H1 (cell line): ENCODE data around the gene SMIM20. TPM values are rescaled to one million over a fixed set of nuclear protein-coding genes. Genes with fewer than 3 reads are reported as not detected.

Experiments
- CTCF ChIA-PET: fragments of 300-600 bp; sonication (Branson Sonifier 250); formaldehyde crosslinking; loops from one replicate; lab custom pipeline; 2021; ENCODE audit not compliant: partially characterized antibody; lab: Charles Lee
- POLR2A ChIA-PET: fragments of 300-600 bp; sonication (Branson Sonifier 250); formaldehyde crosslinking; loops from one replicate; lab custom pipeline; 2021; ENCODE audit warnings: inconsistent platforms; ENCODE audit not compliant: partially characterized antibody; lab: Charles Lee
- DNase-seq, 2 experiments: peaks; one replicate each; pipeline versions ENCODE4 v3.0.0 to v3.0.0-alpha.2; 2010 to 2022; ENCODE audit warnings: low spot score in 2 of 2, low read depth in 1 of 2, mixed read lengths in 1 of 2
- FAIRE-seq: peaks from 2 replicates; lab custom pipeline; 2011; peaks lifted over from hg19 to GRCh38; lab: Jason Lieb, UNC
- H2AFZ ChIP-seq: 2 replicates; pipeline ENCODE4 v1.8.1; 2012; ENCODE audit warnings: low read length, inconsistent platforms
- H2AK5ac ChIP-seq: 2 replicates; pipeline ENCODE4 v1.6.1; 2013; ENCODE audit warnings: low read depth, low read length
- H2BK120ac ChIP-seq: replicated peaks from 2 replicates; pipeline ENCODE3; 2013; ENCODE audit warnings: low read depth, low read length, inconsistent platforms
- H2BK12ac ChIP-seq: 2 replicates; pipeline ENCODE4 v1.6.1; 2013; ENCODE audit warnings: low read depth, low read length
- H2BK15ac ChIP-seq: 2 replicates; pipeline ENCODE4 v1.6.1; 2013; ENCODE audit warnings: low read length
- H2BK20ac ChIP-seq: 2 replicates; pipeline ENCODE4 v1.6.1; 2013; ENCODE audit warnings: low read length
- H2BK5ac ChIP-seq: 2 replicates; pipeline ENCODE4 v1.6.1; 2013; ENCODE audit warnings: low read depth, low read length
- H3K14ac ChIP-seq: 2 replicates; pipeline ENCODE4 v1.6.1; 2013; ENCODE audit warnings: inconsistent platforms; ENCODE audit not compliant: insufficient read length
- H3K18ac ChIP-seq: 2 replicates; pipeline ENCODE4 v1.6.1; 2013; ENCODE audit warnings: low read length; ENCODE audit errors: extremely low read depth
- H3K23ac ChIP-seq: 2 replicates; pipeline ENCODE4 v1.6.1; 2013; ENCODE audit warnings: inconsistent platforms; ENCODE audit not compliant: insufficient read length
- H3K23me2 ChIP-seq: 2 replicates; pipeline ENCODE4 v1.6.1; 2013; ENCODE audit warnings: low read depth, low read length
- H3K27ac ChIP-seq: 2 replicates; pipeline ENCODE4 v1.6.1; 2011; ENCODE audit warnings: low read depth, low read length, inconsistent platforms
- H3K27me3 ChIP-seq, 4 experiments: replicated peaks in 1 of 4; 1 replicate in 1 of 4; 2 replicates in 3 of 4; pipeline versions ENCODE4 v1.6.1 to v1.8.1; 2011 to 2013; ENCODE audit warnings: low read length in 3 of 4, mild to moderate bottlenecking in 3 of 4, inconsistent platforms in 2 of 4, mixed read lengths in 2 of 4, moderate library complexity in 1 of 4; ENCODE audit not compliant: control insufficient read depth in 3 of 4, insufficient read depth in 3 of 4; ENCODE audit errors: extremely low read depth in 1 of 4
- H3K36me3 ChIP-seq, 4 experiments: 2 replicates each; pipeline versions ENCODE4 v1.6.1 to v1.8.1; 2011 to 2013; ENCODE audit warnings: mild to moderate bottlenecking in 4 of 4, low read length in 3 of 4, moderate library complexity in 2 of 4, control low read depth in 1 of 4, inconsistent platforms in 1 of 4; ENCODE audit not compliant: insufficient read depth in 4 of 4, control insufficient read depth in 2 of 4
- H3K4ac ChIP-seq: replicated peaks from 2 replicates; pipeline ENCODE3; 2013; ENCODE audit warnings: low read length, low read depth, mixed read lengths, inconsistent platforms; ENCODE audit not compliant: insufficient read length
- H3K4me1 ChIP-seq, 4 experiments: replicated peaks in 1 of 4; 1 replicate in 1 of 4; 2 replicates in 3 of 4; pipeline versions ENCODE4 v1.6.1 to v1.8.1; 2011 to 2013; ENCODE audit warnings: low read length in 3 of 4, inconsistent platforms in 2 of 4, mixed read lengths in 1 of 4; ENCODE audit not compliant: insufficient read depth in 4 of 4, control insufficient read depth in 3 of 4
- H3K4me2 ChIP-seq, 2 experiments: 2 replicates each; pipeline versions ENCODE4 v1.6.1 to v1.8.1; 2011 to 2013; ENCODE audit warnings: low read depth in 2 of 2, low read length in 2 of 2, control low read depth in 1 of 2, inconsistent platforms in 1 of 2, mild to moderate bottlenecking in 1 of 2; ENCODE audit not compliant: insufficient read depth in 1 of 2
- H3K4me3 ChIP-seq, 4 experiments: fragments of 200-600, 300-600 bp in 1 of 4; sonication (generic), shearing (Covaris generic), sonication (Bioruptor Twin) in 1 of 4; 2 replicates each; pipeline versions ENCODE4 v1.5.1 to v1.8.1; 2011 to 2016; ENCODE audit warnings: low read length in 4 of 4, low read depth in 3 of 4, control low read depth in 2 of 4, inconsistent platforms in 2 of 4, mild to moderate bottlenecking in 2 of 4, mixed read lengths in 1 of 4, moderate library complexity in 1 of 4; ENCODE audit not compliant: insufficient read depth in 2 of 4; ENCODE audit errors: extremely low read depth in 1 of 4
- H3K56ac ChIP-seq: replicated peaks from 2 replicates; pipeline ENCODE3; 2013; ENCODE audit warnings: low read depth, mild to moderate bottlenecking, mixed read lengths, low read length, inconsistent platforms; ENCODE audit not compliant: insufficient read length
- H3K79me1 ChIP-seq: 2 replicates; pipeline ENCODE4 v1.6.1; 2013; ENCODE audit warnings: low read depth, low read length, control low read depth
- H3K79me2 ChIP-seq, 2 experiments: 2 replicates each; pipeline versions ENCODE4 v1.6.1 to v1.8.1; 2012 to 2013; ENCODE audit warnings: low read length in 2 of 2, mild to moderate bottlenecking in 2 of 2, inconsistent platforms in 1 of 2; ENCODE audit not compliant: insufficient read depth in 2 of 2, control insufficient read depth in 1 of 2
- H3K9ac ChIP-seq, 4 experiments: replicated peaks in 1 of 4; 1 replicate in 1 of 4; 2 replicates in 3 of 4; pipeline versions ENCODE4 v1.6.1 to v1.8.1; 2011 to 2013; ENCODE audit warnings: low read depth in 3 of 4, low read length in 3 of 4, control low read depth in 2 of 4, mild to moderate bottlenecking in 2 of 4, moderate library complexity in 2 of 4, inconsistent platforms in 1 of 4; ENCODE audit errors: extremely low read depth in 1 of 4
- H3K9me3 ChIP-seq, 2 experiments: 2 replicates each; pipeline versions ENCODE4 v1.6.1 to v1.8.1; 2012 to 2013; ENCODE audit warnings: mild to moderate bottlenecking in 2 of 2, moderate library complexity in 2 of 2, control low read depth in 1 of 2, inconsistent platforms in 1 of 2, low read depth in 1 of 2, low read length in 1 of 2, mixed read lengths in 1 of 2; ENCODE audit not compliant: insufficient read depth in 2 of 2
- H4K20me1 ChIP-seq, 2 experiments: replicated peaks in 1 of 2; 2 replicates each; pipeline versions ENCODE3 to v1.8.1; 2011 to 2013; ENCODE audit warnings: inconsistent platforms in 2 of 2, low read length in 2 of 2, mild to moderate bottlenecking in 1 of 2; ENCODE audit not compliant: insufficient read depth in 2 of 2, control insufficient read depth in 1 of 2
- H4K5ac ChIP-seq: 2 replicates; pipeline ENCODE4 v1.6.1; 2013; ENCODE audit warnings: low read length, low read depth, mixed read lengths, inconsistent platforms; ENCODE audit not compliant: insufficient read length
- H4K8ac ChIP-seq: 2 replicates; pipeline ENCODE4 v1.8.0; 2013; ENCODE audit warnings: mild to moderate bottlenecking, moderate library complexity, low read length, inconsistent platforms; ENCODE audit not compliant: insufficient read depth; ENCODE audit errors: extremely low read depth
- H4K91ac ChIP-seq: replicated peaks from 2 replicates; pipeline ENCODE3; 2013; ENCODE audit warnings: low read length, mixed read lengths, inconsistent platforms; ENCODE audit not compliant: insufficient read length
- ATF2 ChIP-seq: IDR thresholded peaks from 2 replicates; pipeline ENCODE4 v1.6.1; 2012; ENCODE audit warnings: low read length, inconsistent platforms
- CHD2 ChIP-seq: IDR thresholded peaks from 2 replicates; pipeline ENCODE4 v1.6.1; 2012; ENCODE audit warnings: low read length, improper control_type of control experiment
- RBBP5 ChIP-seq: IDR thresholded peaks from 2 replicates; pipeline ENCODE4 v1.7.1; 2012; ENCODE audit warnings: low read depth, mild to moderate bottlenecking, inconsistent platforms, low read length, moderate library complexity, borderline replicate concordance
- SP2 ChIP-seq: IDR thresholded peaks from 2 replicates; pipeline ENCODE4 v1.6.1; 2012; ENCODE audit warnings: mild to moderate bottlenecking, low read length, inconsistent platforms
- WGBS, 2 experiments: shearing (Covaris generic) in 1 of 2; methylation state at CpG; one replicate each; pipeline versions ENCODE4 v1.1.6 to v1.1.7; 2013 to 2015; ENCODE audit warnings: low lambda C conversion rate in 2 of 2, mixed read lengths in 2 of 2, inconsistent platforms in 1 of 2, low coverage in 1 of 2, missing lambda C conversion rate in 1 of 2; ENCODE audit not compliant: insufficient replicate concordance in 2 of 2, insufficient coverage in 1 of 2, insufficient read length in 1 of 2; ENCODE audit errors: extremely low coverage in 1 of 2, missing lambda C conversion rate in 1 of 2; 5-methylcytosine and 5-hydroxymethylcytosine counted together
- polyA plus RNA-seq, 7 experiments: library from polyadenylated mRNA; depleted of rRNA in 3 of 7; stranded (reverse) in 5 of 7; unstranded in 2 of 7; fragments of >200 nt in 5 of 7; fragments of 200-250 nt in 2 of 7; gene quantifications; 1 replicate in 5 of 7; 2 replicates in 1 of 7; 4 replicates in 1 of 7; pipeline versions ENCODE4 v1.2.1 to v1.2.3, GENCODE V29; 2011 to 2013; ENCODE audit warnings: missing spikeins in 2 of 7, mixed read lengths in 2 of 7
- total RNA-seq: library from RNA; stranded (reverse); fragmentation: NEBNext Ultra II Directional; extraction: Animal tissue kit (Norgen Biotek cat#: 25700); gene quantifications from 2 replicates; pipeline ENCODE4 v1.2.1, GENCODE V29; 2021

Gene SMIM20
- total and polyA plus RNA-seq, 2 of the 8 experiments (the other 6 are each of a cell fraction or from before 2014, with no cell fraction given), result 21.9 to 36.9 TPM

DNA sequence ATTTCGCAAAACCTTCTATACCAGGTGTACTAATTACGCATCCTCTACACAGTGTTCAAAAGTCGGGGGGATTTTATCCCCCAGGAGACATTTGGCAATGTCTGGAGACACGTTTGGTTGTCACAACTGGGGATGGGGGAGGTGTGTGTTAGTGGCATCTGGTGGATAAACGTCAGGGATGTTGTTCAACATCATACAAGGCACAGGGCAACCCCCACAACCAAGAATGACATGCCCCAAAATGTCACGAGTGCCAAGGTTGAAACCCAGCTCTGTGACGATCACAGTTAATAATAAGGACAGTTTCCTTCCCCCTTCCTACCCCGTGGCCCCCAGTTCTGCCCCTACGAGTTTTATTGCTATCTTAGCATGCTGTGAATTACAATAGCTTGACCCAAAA, 35.3 kb upstream of the SMIM20 start:
- Histone ChIP-seq H2BK120ac (no peak overlapping the region), H2BK15ac (no peak overlapping the region), H3K4me3 (no peak overlapping the region), H3K79me1 (no peaks in the 10 kb centered on the region), H3K79me2 (no peaks in the 10 kb centered on the region), H3K27ac (no peak overlapping the region), H3K27me3 (no peaks in the 10 kb centered on the region; a peak in 1 of 7 replicates), H2BK5ac (no peak overlapping the region), H2BK12ac (no peak overlapping the region), H4K91ac (no peak overlapping the region), H4K20me1 (no peaks in the 10 kb centered on the region), H4K5ac (no peak overlapping the region), H3K23me2 (no peaks in the 10 kb centered on the region), H2AFZ (no peak overlapping the region), H2AK5ac (no peak overlapping the region), H3K4me2 (no peak overlapping the region), H4K8ac (no peak overlapping the region), H3K23ac (no peak overlapping the region), H3K9ac (no peak overlapping the region), H3K4me1 (peaks cover 0 to 3% (median 0%) of the 10 kb centered on the region in 4 experiments; a peak in 1 of 7 replicates), H3K36me3 (no peaks in the 10 kb centered on the region), H3K18ac (no peak overlapping the region), H3K56ac (no peak overlapping the region), H3K4ac (no peak overlapping the region), H3K9me3 (no peaks in the 10 kb centered on the region), H2BK20ac (no peak overlapping the region), H3K14ac (no peak overlapping the region)
- POLR2A ChIA-PET, result interaction anchor here (0.8 kb wide), 1 partner anchor 10 kb away, joined by 3 read pairs; no protein-coding TSS in a partner anchor
- FAIRE-seq (no peak), DNase-seq (no peak)
- CTCF ChIA-PET, result interaction anchor here (0.8 to 2.7 kb wide), 3 partner anchors 9 to 14 kb away, joined by 3 to 10 read pairs (median 3); no protein-coding TSS in a partner anchor
- WGBS, 2 experiments, result 77% methylated on average over 9 of the region's 9 CpGs; no CpG with 5 or more reads in 1 of the 2 experiments
- TF ChIP-seq SP2 (no peak), ATF2 (no peak), RBBP5 (no peak), CHD2 (no peak)
